NCI-H2196 (cell line): ENCODE measurements around the gene CASP6.

ENCODE experiments used
- DNase-seq: peaks from one replicate; lab custom pipeline; 2025; ENCODE audit not compliant: unreplicated experiment; lab: John Stamatoyannopoulos, UW

The CASP6 gene

GRCh38 chr4:109702950-109703663, at the start of gene CASP6:
Gene CASP6, minus strand, starts transcription at chr4:109703445. Its CDS starts 50 bp downstream, at chr4:109703395.
- DNase-seq: peak; percentile 68

GRCh38 chr4:109752525-109752924, 49.3 kb upstream of the CASP6 start:
- DNase-seq: no peak

GRCh38 chr4:109751852-109752251, 48.6 kb upstream of the CASP6 start:
- DNase-seq: no peak

- no peak for DNase-seq
These were observed 47.5 kb upstream of the CASP6 start for GRCh38 chr4:109750652-109751244.

GRCh38 chr4:109749388-109750082, 46.3 kb upstream of the CASP6 start:
- no peak for DNase-seq

GRCh38 chr4:109748114-109748513, 44.9 kb upstream of the CASP6 start:
- no peak for DNase-seq

- DNase-seq: no peak
These were observed 43.5 kb upstream of the CASP6 start for GRCh38 chr4:109746728-109747127.

GRCh38 chr4:109745830-109746229, 42.6 kb upstream of the CASP6 start:
- no peak for DNase-seq

- no peak for DNase-seq
These were observed 36.3 kb upstream of the CASP6 start for GRCh38 chr4:109739547-109739946.

- no peak for DNase-seq
These were observed 35.0 kb upstream of the CASP6 start for GRCh38 chr4:109738104-109738872.

- no peak for DNase-seq
These were observed 32.5 kb upstream of the CASP6 start for GRCh38 chr4:109735566-109736365.

- no peak for DNase-seq
These were observed 30.5 kb upstream of the CASP6 start for GRCh38 chr4:109733728-109734127.

GRCh38 chr4:109730619-109731545, 27.6 kb upstream of the CASP6 start:
- no peak for DNase-seq

- peak; percentile 88 for DNase-seq
These were observed 26.7 kb upstream of the CASP6 start, which contains the start of gene PLA2G12A for GRCh38 chr4:109729718-109730618. Gene PLA2G12A, minus strand, starts transcription at chr4:109730070. Its CDS starts 261 bp downstream, at chr4:109729809.

- DNase-seq: no peak
These were observed 26.0 kb upstream of the CASP6 start for GRCh38 chr4:109729117-109729717.

GRCh38 chr4:109728385-109728784, 25.1 kb upstream of the CASP6 start:
- DNase-seq: no peak

GRCh38 chr4:109723110-109723509, 19.9 kb upstream of the CASP6 start:
- DNase-seq: no peak

- DNase-seq: no peak
These were observed 19.1 kb upstream of the CASP6 start for GRCh38 chr4:109722357-109722756.
